K562 (cell line): ENCODE results near the gene BRD3. TPM values are rescaled to one million over a fixed set of nuclear protein-coding genes. Genes with fewer than 3 reads are reported as not detected.

Experiments used
- ATAC-seq: fragments of 200-7000 bp; cut with Tn5 transposase; 3 replicates; pipeline ENCODE4 v1.9.1; 2020; ENCODE audit warnings: moderate library complexity
- BruUV-seq: library from RNA; stranded (reverse); fragments of 400-500 nt; replicated peaks from 2 replicates; lab custom pipeline; 2021; lab: Mats Ljungman, UMichigan
- CTCF ChIA-PET: fragments of 300-600 bp; formaldehyde crosslinking; extraction: SDS; loops from one replicate; lab custom pipeline; 2021; ENCODE audit warnings: low intra/inter-chr PET ratio; lab: Yijun Ruan, JAX
- POLR2A ChIA-PET: fragments of 300-600, 350-650 bp; sonication (Branson Sonifier 250); formaldehyde crosslinking; extraction: SDS; loops from one replicate; lab custom pipeline; 2021; ENCODE audit warnings: antibody characterized with exemption, inconsistent platforms; lab: Yijun Ruan, JAX
- DNase-seq, 4 experiments: peaks; one replicate each; pipeline versions ENCODE4 v3.0.0 to v3.0.0-alpha.2; 2011 to 2018; ENCODE audit warnings: low spot score in 3 of 4, mixed read lengths in 3 of 4; ENCODE audit errors: extremely low read depth in 1 of 4
- FAIRE-seq: peaks from 2 replicates; lab custom pipeline; 2011; peaks lifted over from hg19 to GRCh38; lab: Jason Lieb, UNC
- H2AFZ ChIP-seq: 2 replicates; pipeline ENCODE4 v1.6.0; 2011; ENCODE audit warnings: low read depth, low read length, control low read depth, inconsistent platforms
- H3K27ac ChIP-seq: fragments of 200-600 bp; 3 replicates; pipeline ENCODE4 v1.8.0; 2011; ENCODE audit warnings: low read depth, mild to moderate bottlenecking, control low read depth, inconsistent platforms, low read length, moderate library complexity, mixed read lengths; ENCODE audit errors: extremely low read depth
- H3K27me3 ChIP-seq, 2 experiments: fragments of 300-600 bp in 1 of 2; 2 replicates in 1 of 2; 3 replicates in 1 of 2; pipeline versions ENCODE4 v1.6.0 to v1.8.0; 2011; ENCODE audit warnings: inconsistent platforms in 2 of 2, low read length in 2 of 2, mild to moderate bottlenecking in 1 of 2, mixed read lengths in 1 of 2, moderate library complexity in 1 of 2; ENCODE audit not compliant: control insufficient read depth in 2 of 2, insufficient read depth in 2 of 2
- H3K36me3 ChIP-seq: fragments of 300-600 bp; 3 replicates; pipeline ENCODE4 v1.8.0; 2011; ENCODE audit warnings: mild to moderate bottlenecking, low read length, inconsistent platforms; ENCODE audit not compliant: control insufficient read depth, insufficient read depth
- H3K4me1 ChIP-seq, 2 experiments: fragments of 200-600 bp in 1 of 2; replicated peaks in 1 of 2; 2 replicates in 1 of 2; 3 replicates in 1 of 2; pipeline versions ENCODE4 v1.5.1 to v1.8.0; 2011; ENCODE audit warnings: inconsistent platforms in 2 of 2, low read length in 2 of 2, mild to moderate bottlenecking in 1 of 2, mixed read lengths in 1 of 2, moderate library complexity in 1 of 2; ENCODE audit not compliant: control insufficient read depth in 2 of 2, insufficient read depth in 2 of 2
- H3K4me2 ChIP-seq: 2 replicates; pipeline ENCODE4 v1.6.1; 2011; ENCODE audit warnings: low read length, control low read depth, inconsistent platforms, mixed read lengths; ENCODE audit not compliant: insufficient read depth
- H3K4me3 ChIP-seq: fragments of 200-600 bp; sonication (generic), shearing (Covaris generic); 2 replicates; pipeline ENCODE4 v1.5.1; 2016; ENCODE audit warnings: control low read depth, inconsistent platforms
- H3K79me2 ChIP-seq: fragments of 200-600 bp; 3 replicates; pipeline ENCODE4 v1.8.0; 2011; ENCODE audit warnings: low read length, inconsistent platforms; ENCODE audit not compliant: control insufficient read depth, insufficient read depth
- H3K9ac ChIP-seq, 2 experiments: 2 replicates each; pipeline versions ENCODE4 v1.6.0 to v1.6.1; 2011; ENCODE audit warnings: low read depth in 2 of 2, low read length in 2 of 2, control low read depth in 1 of 2, inconsistent platforms in 1 of 2, mild to moderate bottlenecking in 1 of 2, mixed read lengths in 1 of 2; ENCODE audit not compliant: insufficient read depth in 1 of 2
- H3K9me1 ChIP-seq: one replicate; pipeline ENCODE4 v1.6.0; 2011; ENCODE audit warnings: inconsistent platforms, mild to moderate bottlenecking, low read length, moderate library complexity; ENCODE audit not compliant: control insufficient read depth, insufficient read depth
- H3K9me3 ChIP-seq: replicated peaks from 2 replicates; pipeline ENCODE4 v1.5.1; 2011; ENCODE audit warnings: low read depth, low read length, inconsistent platforms; ENCODE audit not compliant: control insufficient read depth, insufficient read depth
- H4K20me1 ChIP-seq: replicated peaks from 2 replicates; pipeline ENCODE4 v1.6.1; 2011; ENCODE audit warnings: low read length, inconsistent platforms, mixed read lengths; ENCODE audit not compliant: control insufficient read depth, insufficient read depth
- ARID2 ChIP-seq: fragments of 450-650 bp; IDR thresholded peaks from 2 replicates; pipeline ENCODE4 v1.6.1; 2017; ENCODE audit warnings: antibody characterized with exemption, mild to moderate bottlenecking
- CC2D1A ChIP-seq: fragments of 450-650 bp; IDR thresholded peaks from 2 replicates; pipeline ENCODE4 v1.6.1; 2017; ENCODE audit warnings: mild to moderate bottlenecking
- CTBP1 ChIP-seq: fragments of 450-650 bp; IDR thresholded peaks from 2 replicates; pipeline ENCODE4 v1.6.1; 2016; ENCODE audit warnings: borderline replicate concordance
- CTCF ChIP-seq, 3 experiments: IDR thresholded peaks in 2 of 3; conservative IDR thresholded peaks in 1 of 3; 2 replicates each; pipeline ENCODE4 v1.5.1; 2011 to 2012; ENCODE audit warnings: low read length in 3 of 3, mild to moderate bottlenecking in 3 of 3, control low read depth in 2 of 3, improper control_type of control experiment in 1 of 3, inconsistent platforms in 1 of 3, low read depth in 1 of 3, mixed read lengths in 1 of 3, moderate library complexity in 1 of 3; ENCODE audit not compliant: insufficient read depth in 2 of 3
- DEAF1 ChIP-seq: fragments of 450-650 bp; formaldehyde crosslinking; IDR thresholded peaks from 2 replicates; pipeline ENCODE4 v1.4.0; 2020; ENCODE audit warnings: mild to moderate bottlenecking, moderate library complexity
- GABPA ChIP-seq: fragments of 200-800 bp; sonication (Bioruptor generic); conservative IDR thresholded peaks from 2 replicates; pipeline ENCODE4 v1.6.1; 2016; ENCODE audit warnings: low read depth, missing genetic modification characterization, missing compliant biosample characterization
- MAZ ChIP-seq, 2 experiments: fragments of 450-650 bp in 1 of 2; sonication (generic) in 1 of 2; formaldehyde crosslinking; IDR thresholded peaks in 1 of 2; conservative IDR thresholded peaks in 1 of 2; 2 replicates each; pipeline versions ENCODE4 v1.4.0 to v1.5.0; 2020; ENCODE audit warnings: mild to moderate bottlenecking in 1 of 2, missing genetic modification reagents in 1 of 2
- RAD21 ChIP-seq, 2 experiments: fragments of 250-450 bp in 1 of 2; fragments of 450-650 bp in 1 of 2; sonication (Bioruptor Pico) in 1 of 2; formaldehyde crosslinking in 1 of 2; IDR thresholded peaks in 1 of 2; conservative IDR thresholded peaks in 1 of 2; 2 replicates each; pipeline versions ENCODE4 v1.4.0 to v1.8.0; 2020 to 2022; ENCODE audit warnings: mild to moderate bottlenecking in 2 of 2, moderate library complexity in 1 of 2
- RB1 ChIP-seq: fragments of 450-650 bp; IDR thresholded peaks from 2 replicates; pipeline ENCODE4 v1.6.1; 2017; ENCODE audit warnings: low read depth, mild to moderate bottlenecking
- SMC3 ChIP-seq: conservative IDR thresholded peaks from 2 replicates; pipeline ENCODE4 v1.6.1; 2011; ENCODE audit warnings: low read depth, low read length, improper control_type of control experiment; ENCODE audit not compliant: insufficient read depth
- TFAP4 ChIP-seq: sonication (generic); formaldehyde crosslinking; IDR thresholded peaks from 2 replicates; pipeline ENCODE4 v1.8.0; 2022; ENCODE audit warnings: missing genetic modification reagents, mild to moderate bottlenecking, moderate library complexity, borderline replicate concordance
- ZBTB33 ChIP-seq: sonication (generic); formaldehyde crosslinking; IDR thresholded peaks from 2 replicates; pipeline ENCODE4 v1.8.1; 2023; ENCODE audit warnings: mild to moderate bottlenecking, missing genetic modification reagents
- ZNF23 ChIP-seq: fragments of 250-450 bp; sonication (Bioruptor Pico); IDR thresholded peaks from 2 replicates; pipeline ENCODE4 v1.4.0; 2020; ENCODE audit warnings: mild to moderate bottlenecking
- WGBS: fragments of 100-300 bp; shearing (Covaris generic); methylation state at CpG from one replicate; pipeline ENCODE4 v1.1.6; 2016; ENCODE audit warnings: low coverage, mixed read lengths; ENCODE audit not compliant: insufficient coverage; ENCODE audit errors: missing lambda C conversion rate; 5-methylcytosine and 5-hydroxymethylcytosine counted together
- in situ Hi-C: fragments of 300-500 bp; cut with MboI; formaldehyde crosslinking; loops from 4 replicates; pipeline ENCODE4 v1.15.0; 2018; ENCODE audit warnings: inconsistent platforms, mixed read lengths
- intact Hi-C: fragments of 100-400 bp; cut with micrococcal nuclease; formaldehyde crosslinking; loops from 2 replicates; pipeline ENCODE4 v1.14.2; 2022
- polyA plus RNA-seq, 8 experiments: library from polyadenylated mRNA; depleted of rRNA in 4 of 8; stranded (reverse) in 5 of 8; unstranded in 3 of 8; fragments of >200 nt; fragmentation: Nextera tagmentation in 2 of 8; fragmentation: Illumina TruSeq in 1 of 8; extraction: Ambion mirVana in 2 of 8; extraction: Trizol in 1 of 8; gene quantifications; 2 replicates each; pipeline versions ENCODE4 v1.2.1 to v1.2.3, GENCODE V29; 2011 to 2014; ENCODE audit warnings: inconsistent platforms in 1 of 8, missing spikeins in 1 of 8
- total RNA-seq, 7 experiments: library from RNA; depleted of rRNA in 6 of 7; stranded (reverse); fragments of >200 nt in 6 of 7; fragmentation: Illumina TruSeq in 2 of 7; extraction: Trizol in 2 of 7; gene quantifications; 2 replicates each; pipeline versions ENCODE4 v1.2.1 to v1.2.3, GENCODE V29; 2011 to 2021; ENCODE audit warnings: low replicate concordance in 1 of 7

BRD3 gene
- total and polyA plus RNA-seq, 9 of the 15 experiments (the other 6 are each of a cell fraction or from before 2014, with no cell fraction given): 0.82 to 37.1 (median 4.2) TPM

- in situ Hi-C loops: loop anchor here (5.0 kb wide), 1 partner anchor 207 kb away; no protein-coding TSS in a partner anchor
- BruUV-seq: no TSS peak
- 0% methylated on average over 9 of the region's 11 CpGs for WGBS
- Histone ChIP-seq H3K27me3 (peaks cover 0 to 24% of the 10 kb centered on the region in 2 experiments; a peak in 2 of 5 replicates), H3K36me3 (no peaks in the 10 kb centered on the region), H3K9ac (0 out of 4 replicates have a peak overlapping the region, but pooled peaks of 1 of the 2 experiments have one; percentile 17), H3K4me2 (no peak overlapping the region), H3K9me1 (no peaks in the 10 kb centered on the region), H3K4me1 (peaks cover 0 to 41% of the 10 kb centered on the region in 2 experiments; a peak in 3 of 5 replicates), H2AFZ (no peak overlapping the region), H3K4me3 (no peak overlapping the region), H3K9me3 (no peaks in the 10 kb centered on the region), H3K27ac (no peak overlapping the region), H4K20me1 (peaks cover 17% of the 10 kb centered on the region), H3K79me2 (no peaks in the 10 kb centered on the region)
- ATAC-seq (peak; percentile 86), FAIRE-seq (peak; percentile 72), DNase-seq (peak; percentile 80 to 84 (median 82))
- ChIA-PET POLR2A (interaction anchor here (0.6 to 1.4 kb wide), 3 partner anchors 15 to 538 kb away, joined by 3 to 4 read pairs (median 3); no protein-coding TSS in a partner anchor), CTCF (interaction anchor here (0.6 to 3.7 kb wide), 5 partner anchors 201 to 828 kb away, joined by 3 to 44 read pairs (median 4); no protein-coding TSS in a partner anchor)
- intact Hi-C loops: loop anchor here (1.0 kb wide), 2 partner anchors 105 to 201 kb away; no protein-coding TSS in a partner anchor
- TF ChIP-seq SMC3: peak; percentile 98
- peak; percentile 93 to 95 (median 93) for TF ChIP-seq CTCF (IDR thresholded peaks at IDR 0.05 in 2 of 3, conservative IDR thresholded peaks at IDR 0.05 in 1 of 3; ENCODE audit: insufficient read depth in 2 of 3, low read depth in 1 of 3, low read length in 3 of 3)
- peak; percentile 92 to 97 for TF ChIP-seq RAD21 (CRISPR knock-in tag; conservative IDR thresholded peaks at IDR 0.05 in 1 of 2, IDR thresholded peaks at IDR 0.05 in 1 of 2)
- peak; percentile 45; the same call in 1 of the 2 replicates for TF ChIP-seq CTBP1
- peak; percentile 64; the same call in 1 of the 2 replicates for TF ChIP-seq CC2D1A
- TF ChIP-seq ZNF23: no peak
- TF ChIP-seq MAZ (CRISPR knock-in tag; conservative IDR thresholded peaks at IDR 0.05 in 1 of 2, IDR thresholded peaks at IDR 0.05 in 1 of 2): peak in 1 of 2 experiments; percentile 26; a peak in 1 of 4 replicates
- peak; percentile 44; the same call in 1 of the 2 replicates for TF ChIP-seq TFAP4
- TF ChIP-seq GABPA (tag): no peak
- peak; percentile 85; the same call in 1 of the 2 replicates for TF ChIP-seq ARID2
- TF ChIP-seq DEAF1 (CRISPR knock-in tag): peak; percentile 89
- no peak for TF ChIP-seq ZBTB33
- peak; percentile 49; the same call in 1 of the 2 replicates for TF ChIP-seq RB1
These were observed 73.3 kb downstream of the BRD3 start for GRCh38 chr9:133994353-133995011.
